H9 (cell line): ENCODE results near the gene RPS21. TPM values are rescaled to one million over a fixed set of nuclear protein-coding genes. Genes with fewer than 3 reads are reported as not detected.

Experiments used
- DNase-seq: peaks from one replicate; pipeline ENCODE4 v3.0.0-alpha.2; 2017
- H2AFZ ChIP-seq: one replicate; pipeline ENCODE4 v1.6.1; 2013; ENCODE audit warnings: mild to moderate bottlenecking, low read length, control low read depth, moderate library complexity
- H2AK5ac ChIP-seq: 2 replicates; pipeline ENCODE4 v1.6.1; 2013; ENCODE audit warnings: low read length, control low read depth, mixed read lengths; ENCODE audit not compliant: insufficient read length
- H2BK120ac ChIP-seq: one replicate; pipeline ENCODE4 v1.6.1; 2013; ENCODE audit warnings: low read depth, mild to moderate bottlenecking, low read length, control low read depth, inconsistent platforms; ENCODE audit not compliant: poor library complexity, severe bottlenecking
- H2BK12ac ChIP-seq: 2 replicates; pipeline ENCODE4 v1.6.1; 2013; ENCODE audit warnings: low read length, control low read depth, mixed read lengths, low read depth; ENCODE audit not compliant: insufficient read length
- H2BK15ac ChIP-seq: 2 replicates; pipeline ENCODE4 v1.6.1; 2013; ENCODE audit warnings: low read depth, low read length, control low read depth
- H2BK20ac ChIP-seq: one replicate; pipeline ENCODE4 v1.6.1; 2013; ENCODE audit warnings: low read depth, mild to moderate bottlenecking, low read length, control low read depth, inconsistent platforms; ENCODE audit not compliant: poor library complexity, severe bottlenecking
- H2BK5ac ChIP-seq: 2 replicates; pipeline ENCODE4 v1.6.1; 2013; ENCODE audit warnings: low read length, control low read depth, mixed read lengths; ENCODE audit not compliant: insufficient read length
- H3K14ac ChIP-seq: 2 replicates; pipeline ENCODE4 v1.6.1; 2013; ENCODE audit warnings: low read length, control low read depth; ENCODE audit not compliant: insufficient read depth
- H3K18ac ChIP-seq: 2 replicates; pipeline ENCODE4 v1.6.1; 2013; ENCODE audit warnings: low read depth, mild to moderate bottlenecking, mixed read lengths, low read length, control low read depth; ENCODE audit not compliant: insufficient read length
- H3K23ac ChIP-seq: 2 replicates; pipeline ENCODE4 v1.6.1; 2013; ENCODE audit warnings: low read length, control low read depth, mixed read lengths, low read depth; ENCODE audit not compliant: insufficient read length
- H3K23me2 ChIP-seq: 2 replicates; pipeline ENCODE4 v1.6.1; 2013; ENCODE audit warnings: low read depth, mild to moderate bottlenecking, mixed read lengths, low read length, control low read depth; ENCODE audit not compliant: insufficient read length, poor library complexity, severe bottlenecking
- H3K27ac ChIP-seq: 2 replicates; pipeline ENCODE4 v1.5.1; 2013; ENCODE audit warnings: low read length, control low read depth, mixed read lengths, low read depth; ENCODE audit not compliant: insufficient read length
- H3K27me3 ChIP-seq: 2 replicates; pipeline ENCODE4 v1.6.1; 2013; ENCODE audit warnings: low read length, control low read depth, inconsistent platforms; ENCODE audit not compliant: insufficient read depth
- H3K4ac ChIP-seq: 2 replicates; pipeline ENCODE4 v1.6.1; 2013; ENCODE audit warnings: low read depth, mild to moderate bottlenecking, control low read depth, inconsistent platforms, low read length, moderate library complexity
- H3K4me1 ChIP-seq: 2 replicates; pipeline ENCODE4 v1.6.1; 2013; ENCODE audit warnings: low read length, control low read depth, inconsistent platforms; ENCODE audit not compliant: insufficient read depth
- H3K4me2 ChIP-seq: 2 replicates; pipeline ENCODE4 v1.6.1; 2013; ENCODE audit warnings: low read length, control low read depth, mixed read lengths; ENCODE audit not compliant: insufficient read length, insufficient read depth
- H3K56ac ChIP-seq: 2 replicates; pipeline ENCODE4 v1.6.1; 2013; ENCODE audit warnings: low read depth, mild to moderate bottlenecking, mixed read lengths, low read length, control low read depth; ENCODE audit not compliant: insufficient read length
- H3K79me1 ChIP-seq: 2 replicates; pipeline ENCODE4 v1.6.1; 2013; ENCODE audit warnings: low read depth, mild to moderate bottlenecking, moderate library complexity, low read length, control low read depth, inconsistent platforms; ENCODE audit not compliant: insufficient read depth, poor library complexity, severe bottlenecking
- H3K79me2 ChIP-seq: 2 replicates; pipeline ENCODE4 v1.6.1; 2013; ENCODE audit warnings: low read length, control low read depth, inconsistent platforms; ENCODE audit not compliant: insufficient read depth
- H3K9ac ChIP-seq: 2 replicates; pipeline ENCODE4 v1.6.1; 2013; ENCODE audit warnings: low read length, control low read depth, mixed read lengths; ENCODE audit not compliant: insufficient read length; ENCODE audit errors: extremely low read depth
- H3K9me3 ChIP-seq: one replicate; pipeline ENCODE4 v1.6.1; 2013; ENCODE audit warnings: low read depth, low read length, inconsistent platforms; ENCODE audit not compliant: control insufficient read depth
- H3T11ph ChIP-seq: one replicate; pipeline ENCODE4 v1.6.1; 2013; ENCODE audit warnings: mild to moderate bottlenecking, low read length, control low read depth, inconsistent platforms
- H4K20me1 ChIP-seq: one replicate; pipeline ENCODE4 v1.6.1; 2013; ENCODE audit not compliant: control insufficient read depth, insufficient read length, insufficient read depth
- H4K5ac ChIP-seq: 2 replicates; pipeline ENCODE4 v1.6.1; 2013; ENCODE audit warnings: low read depth, mild to moderate bottlenecking, mixed read lengths, low read length, control low read depth; ENCODE audit not compliant: insufficient read length
- H4K8ac ChIP-seq: replicated peaks from 2 replicates; pipeline ENCODE4 v1.6.1; 2013; ENCODE audit warnings: low read length, control low read depth, mixed read lengths, low read depth; ENCODE audit not compliant: insufficient read length
- H4K91ac ChIP-seq: 2 replicates; pipeline ENCODE4 v1.6.1; 2013; ENCODE audit warnings: low read depth, mild to moderate bottlenecking, moderate library complexity, mixed read lengths, low read length, control low read depth; ENCODE audit not compliant: insufficient read length
- H3K27ac Mint-ChIP-seq, 3 experiments: 2 replicates in 2 of 3; 3 replicates in 1 of 3; pipeline ENCODE4 v1.8.0; 2020 to 2021; ENCODE audit warnings: mixed read lengths in 3 of 3, mild to moderate bottlenecking in 1 of 3, moderate library complexity in 1 of 3
- H3K27me3 Mint-ChIP-seq: 2 replicates; pipeline ENCODE4 v1.8.0; 2021; ENCODE audit warnings: low read depth, mild to moderate bottlenecking, moderate library complexity, mixed read lengths
- H3K36me3 Mint-ChIP-seq, 3 experiments: 2 replicates in 2 of 3; 3 replicates in 1 of 3; pipeline ENCODE4 v1.8.0; 2020 to 2021; ENCODE audit warnings: low read depth in 3 of 3, mixed read lengths in 3 of 3; ENCODE audit not compliant: insufficient read depth in 1 of 3
- H3K4me1 Mint-ChIP-seq, 2 experiments: 2 replicates each; pipeline ENCODE4 v1.8.0; 2020; ENCODE audit warnings: mixed read lengths in 2 of 2
- H3K4me3 Mint-ChIP-seq, 2 experiments: 2 replicates in 1 of 2; 3 replicates in 1 of 2; pipeline ENCODE4 v1.8.0; 2020 to 2021; ENCODE audit warnings: mild to moderate bottlenecking in 2 of 2, mixed read lengths in 2 of 2, moderate library complexity in 1 of 2
- H3K9me3 Mint-ChIP-seq, 2 experiments: 2 replicates in 1 of 2; 3 replicates in 1 of 2; pipeline ENCODE4 v1.8.0; 2020; ENCODE audit warnings: mild to moderate bottlenecking in 2 of 2, mixed read lengths in 2 of 2, moderate library complexity in 1 of 2
- WGBS: extraction: QIAGEN DNeasy Blood & Tissue Kit; methylation state at CpG from one replicate; pipeline ENCODE4 v1.1.7; 2013; ENCODE audit warnings: missing lambda C conversion rate, low lambda C conversion rate, mixed read lengths; ENCODE audit not compliant: insufficient read length; ENCODE audit errors: extremely low coverage; 5-methylcytosine and 5-hydroxymethylcytosine counted together
- total RNA-seq: library from RNA; stranded (reverse); gene quantifications from 2 replicates; pipeline ENCODE4 v1.2.1, GENCODE V29; 2021
- TF ChIP-seq, protein P1 (sequence below): fragments of 200-600 bp; sonication (generic); conservative IDR thresholded peaks from 3 replicates; pipeline ENCODE4 v1.8.0; 2021; ENCODE audit warnings: antibody characterized with exemption, mild to moderate bottlenecking

RPS21 gene
- total RNA-seq, 1 experiment from 2014 or later = 1,715 TPM

DNA sequence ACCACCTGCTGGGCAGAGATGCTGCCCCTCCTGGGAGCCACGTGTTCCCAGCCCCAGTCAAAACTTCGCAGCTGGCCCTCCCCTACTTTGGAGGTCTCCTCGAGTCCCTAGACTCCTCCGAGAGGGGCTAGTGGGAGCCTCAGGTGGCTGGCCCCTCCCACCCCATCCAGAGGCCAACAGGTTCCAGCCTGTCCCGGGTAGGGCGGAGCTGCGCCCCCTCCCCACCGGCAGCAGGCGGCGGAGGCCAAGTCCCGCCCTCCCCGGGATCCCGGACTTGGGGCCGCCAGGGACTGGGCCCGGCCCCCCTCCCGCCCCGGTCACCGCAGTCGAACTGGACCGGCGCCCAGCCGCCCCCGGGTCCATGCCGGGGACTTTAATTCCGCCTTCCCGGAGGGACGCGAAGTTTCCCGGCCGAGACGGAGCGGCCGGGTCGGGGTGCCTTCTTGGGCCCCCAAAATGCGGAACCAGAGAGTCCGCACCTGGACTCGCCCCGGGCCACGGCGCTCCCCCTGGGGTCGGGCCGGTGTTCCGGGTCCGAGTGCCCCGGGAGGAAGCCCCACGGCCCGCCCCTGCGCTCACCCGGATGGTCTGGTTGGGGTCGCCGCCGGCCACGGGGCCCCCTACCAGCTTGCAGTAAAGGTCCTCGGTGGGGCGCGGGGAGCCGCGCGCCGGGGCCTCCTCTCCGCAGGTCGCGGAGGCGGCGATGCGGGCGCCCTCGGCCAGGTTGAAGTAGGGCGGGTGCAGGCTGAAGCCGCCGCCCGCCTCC is 20.4 kb upstream of the RPS21 start:
- no peak overlapping the region for H2AFZ ChIP-seq
- no peak overlapping the region for H4K91ac ChIP-seq
- no peak overlapping the region for H3K27ac ChIP-seq
- H2BK120ac ChIP-seq = no peak overlapping the region
- Mint-ChIP-seq H3K27ac (no peak overlapping the region), H3K27me3 (no peaks in the 10 kb centered on the region; the same call in 1 of the 2 replicates), H3K9me3 (no peaks in the 10 kb centered on the region), H3K36me3 (0 out of 7 replicates have a peak, but pooled peaks cover 0 to 2% (median 0%) of the 10 kb centered on the region in 3 experiments), H3K4me3 (peak overlapping the region; percentile 63 to 74), H3K4me1 (peaks cover 36 to 53% of the 10 kb centered on the region in 2 experiments)
- no peak overlapping the region for H3T11ph ChIP-seq
- H3K23me2 ChIP-seq = peaks cover 17% of the 10 kb centered on the region
- no peak overlapping the region for H4K5ac ChIP-seq
- peak overlapping the region; percentile 22 for H3K18ac ChIP-seq
- H3K79me1 ChIP-seq = peaks cover 3% of the 10 kb centered on the region
- H2BK15ac ChIP-seq = no peak overlapping the region
- H3K23ac ChIP-seq = no peak overlapping the region
- no peak overlapping the region for H3K9ac ChIP-seq
- peak overlapping the region; percentile 58 for H3K4me2 ChIP-seq
- peak; percentile 91 for DNase-seq
- H2AK5ac ChIP-seq = no peak overlapping the region
- peaks cover 9% of the 10 kb centered on the region; the same call in 1 of the 2 replicates for H3K4me1 ChIP-seq
- no peak overlapping the region for H4K8ac ChIP-seq
- no peak overlapping the region for H2BK20ac ChIP-seq
- no peaks in the 10 kb centered on the region for H3K27me3 ChIP-seq
- peaks cover 6% of the 10 kb centered on the region; the same call in 1 of the 2 replicates for H3K79me2 ChIP-seq
- H2BK12ac ChIP-seq = no peak overlapping the region
- WGBS = no CpG with 5 or more reads among the region's 72 CpGs
- H4K20me1 ChIP-seq = no peaks in the 10 kb centered on the region
- H2BK5ac ChIP-seq = no peak overlapping the region
- TF ChIP-seq, protein P1, sequence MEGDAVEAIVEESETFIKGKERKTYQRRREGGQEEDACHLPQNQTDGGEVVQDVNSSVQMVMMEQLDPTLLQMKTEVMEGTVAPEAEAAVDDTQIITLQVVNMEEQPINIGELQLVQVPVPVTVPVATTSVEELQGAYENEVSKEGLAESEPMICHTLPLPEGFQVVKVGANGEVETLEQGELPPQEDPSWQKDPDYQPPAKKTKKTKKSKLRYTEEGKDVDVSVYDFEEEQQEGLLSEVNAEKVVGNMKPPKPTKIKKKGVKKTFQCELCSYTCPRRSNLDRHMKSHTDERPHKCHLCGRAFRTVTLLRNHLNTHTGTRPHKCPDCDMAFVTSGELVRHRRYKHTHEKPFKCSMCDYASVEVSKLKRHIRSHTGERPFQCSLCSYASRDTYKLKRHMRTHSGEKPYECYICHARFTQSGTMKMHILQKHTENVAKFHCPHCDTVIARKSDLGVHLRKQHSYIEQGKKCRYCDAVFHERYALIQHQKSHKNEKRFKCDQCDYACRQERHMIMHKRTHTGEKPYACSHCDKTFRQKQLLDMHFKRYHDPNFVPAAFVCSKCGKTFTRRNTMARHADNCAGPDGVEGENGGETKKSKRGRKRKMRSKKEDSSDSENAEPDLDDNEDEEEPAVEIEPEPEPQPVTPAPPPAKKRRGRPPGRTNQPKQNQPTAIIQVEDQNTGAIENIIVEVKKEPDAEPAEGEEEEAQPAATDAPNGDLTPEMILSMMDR = no peak
- no peak overlapping the region; the same call in none of the 2 replicates for H3K14ac ChIP-seq
- H3K9me3 ChIP-seq = no peaks in the 10 kb centered on the region
- no peak overlapping the region for H3K4ac ChIP-seq
- no peak overlapping the region for H3K56ac ChIP-seq
